Suppressor macrophage treated with lipopolysaccharide for 1 hour (primary cell): ENCODE data around the gene CTCFL.
"Not testable (repeated sequence)": the region's sequence is repeated elsewhere in the genome, so short reads cannot be mapped to it uniquely, and the experiment has no call there.

Source experiments
- DNase-seq, 3 donors: peaks; one replicate each; pipeline ENCODE4 v3.0.0-alpha.2; 2020 to 2022

CTCFL gene

DNA sequence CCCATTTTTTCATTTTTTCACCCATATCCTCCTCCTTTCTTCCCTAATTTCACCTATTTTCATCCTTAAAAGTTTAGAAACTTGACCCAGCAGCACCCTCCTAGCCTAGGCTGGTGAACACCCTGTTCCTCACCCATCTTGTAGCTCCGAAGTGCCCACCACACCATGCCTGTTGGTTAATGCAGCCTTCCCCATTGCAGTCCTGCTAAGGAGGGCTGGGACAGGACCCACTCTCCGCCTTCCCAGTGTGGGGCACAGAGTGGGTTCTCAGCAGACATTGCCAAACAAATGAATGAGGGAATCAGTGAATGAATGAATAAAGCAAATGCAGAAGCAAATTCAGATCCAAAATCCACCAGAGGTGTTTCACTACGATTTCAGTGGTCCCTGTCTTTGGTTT is 45.7 kb downstream of the CTCFL start:
- no peak for DNase-seq

DNA sequence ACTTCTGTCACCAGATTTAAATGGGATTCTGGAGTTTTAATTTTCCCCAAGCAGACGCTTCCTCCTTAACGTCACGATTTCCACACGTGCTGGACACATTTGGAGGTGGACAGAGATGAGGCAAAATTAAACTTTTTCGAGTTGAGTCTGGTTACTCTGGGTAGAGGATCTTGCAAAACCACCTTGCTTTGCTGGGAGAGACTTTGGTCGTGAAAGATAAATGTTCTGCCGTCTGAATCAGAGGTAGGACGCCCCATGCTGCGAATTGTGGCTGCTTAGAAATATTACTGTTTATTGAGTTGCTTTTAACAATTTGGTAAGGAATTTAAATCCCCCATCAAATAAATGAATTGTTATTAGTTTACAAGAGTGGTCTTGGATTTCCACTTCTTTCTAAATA is 46.8 kb downstream of the CTCFL start:
- peak in 1 of 3 donors; percentile 21 for DNase-seq

DNA sequence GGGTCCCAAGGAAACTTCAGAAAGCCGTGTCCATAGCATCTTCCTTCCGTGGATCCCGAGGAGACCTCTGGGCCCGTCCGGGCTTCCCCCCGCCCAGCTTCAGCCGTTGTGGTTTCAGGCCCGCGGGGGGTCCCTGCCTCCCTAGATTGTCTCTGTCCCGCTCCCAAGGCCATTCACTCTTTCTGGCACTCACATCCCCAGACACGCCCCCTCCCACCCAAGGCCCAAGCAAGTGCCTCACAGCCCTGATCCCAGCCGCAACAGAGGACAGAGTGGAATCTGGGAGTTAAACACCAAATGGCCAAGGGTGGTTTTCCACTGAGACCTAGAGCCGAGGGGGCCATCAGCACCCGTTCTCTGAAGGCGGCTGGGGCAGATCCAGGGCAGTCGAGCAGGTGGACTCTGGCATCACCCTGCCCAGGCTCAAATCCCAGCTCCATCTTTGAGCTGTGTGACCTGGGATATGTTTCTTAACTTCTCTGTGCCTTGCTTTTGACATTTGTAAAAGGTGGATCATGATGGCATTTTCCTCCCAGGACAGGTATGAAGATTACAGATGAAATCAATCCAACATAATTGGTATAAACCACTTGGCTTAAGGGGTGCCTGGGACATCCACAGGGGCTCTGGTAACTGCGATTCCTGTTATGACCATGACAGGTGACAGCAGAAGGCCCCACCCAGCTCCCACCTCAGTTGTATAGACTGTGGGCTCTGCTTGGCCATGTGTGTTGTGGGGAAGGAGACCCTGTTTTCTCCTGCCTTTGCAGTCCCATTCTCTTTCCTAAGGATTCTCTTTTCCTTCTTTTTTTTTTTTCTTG is 48.1 kb downstream of the CTCFL start:
- DNase-seq: no peak

DNA sequence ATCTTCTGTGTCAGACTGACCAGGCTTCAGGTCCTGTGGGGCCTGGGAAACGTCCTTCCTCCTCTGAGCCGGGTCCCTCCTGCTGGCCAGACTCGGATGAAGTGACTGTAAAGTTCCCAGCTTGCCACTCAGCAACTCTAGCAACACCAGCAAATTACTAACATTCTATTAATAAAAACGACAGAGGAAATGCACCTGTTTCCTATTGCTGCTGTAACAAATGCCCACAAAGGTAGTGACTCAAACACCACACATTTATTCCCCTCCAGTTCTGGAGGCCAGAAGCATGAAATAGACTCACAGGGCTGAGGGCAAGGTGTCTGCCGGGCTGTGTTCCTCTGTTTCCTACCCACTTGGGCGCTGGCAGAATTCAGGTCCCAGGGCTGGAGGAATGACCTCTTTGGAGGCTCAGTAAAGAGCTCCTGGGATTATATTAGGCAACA is 48.8 kb downstream of the CTCFL start:
- DNase-seq: no peak

DNA sequence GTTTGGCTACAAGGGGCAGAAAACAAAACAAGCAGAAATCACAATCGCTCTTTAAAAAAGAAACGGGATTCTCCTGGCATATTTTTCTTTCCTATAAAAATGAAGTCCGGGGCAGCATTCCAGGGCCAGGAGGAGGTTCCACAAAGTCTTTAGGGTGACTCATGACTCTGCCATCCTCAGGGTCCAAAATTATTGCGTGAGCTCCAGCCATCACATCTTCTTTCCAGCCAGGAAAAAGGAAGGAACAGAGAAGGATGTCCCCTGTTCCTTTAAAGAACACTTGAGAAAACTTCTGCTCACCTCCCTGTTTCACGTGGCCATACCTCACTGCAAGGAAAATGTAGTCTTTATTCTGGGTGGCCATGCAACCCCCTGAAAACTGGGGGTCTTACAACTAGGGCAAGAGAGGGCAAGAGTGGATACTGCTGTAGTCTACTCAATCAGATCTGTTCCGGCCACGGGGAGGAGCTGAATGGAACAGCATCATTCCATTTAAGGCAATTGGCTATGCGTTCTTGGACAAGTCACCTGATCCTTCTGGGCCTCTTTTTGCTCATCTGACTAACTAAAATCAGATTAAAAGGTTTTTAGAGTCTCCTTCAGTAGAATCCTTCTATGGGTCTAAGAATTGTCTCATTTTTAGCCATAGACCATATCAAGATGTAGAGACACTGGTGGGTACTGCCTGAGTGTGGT is 49.4 kb downstream of the CTCFL start:
- no peak for DNase-seq

DNA sequence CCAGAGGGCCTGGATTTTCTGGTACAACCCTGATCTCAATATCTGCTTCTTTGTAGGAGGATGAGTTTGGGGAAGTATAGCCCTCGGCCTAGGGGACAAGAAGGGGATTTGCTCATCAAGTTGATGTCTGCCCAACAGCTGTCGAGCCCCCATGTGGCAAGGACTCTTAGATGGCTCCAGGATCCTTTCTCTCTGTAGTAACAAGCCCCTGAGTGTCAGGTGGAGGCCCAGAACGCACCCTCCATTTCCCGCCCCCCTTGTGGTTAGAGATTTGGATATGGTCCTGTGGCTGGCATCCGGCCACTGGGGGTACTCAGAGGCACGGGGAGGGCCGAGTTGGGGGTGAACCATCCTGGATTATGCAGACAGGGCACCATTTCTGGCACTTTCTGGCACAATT is 50.1 kb downstream of the CTCFL start:
- no peak for DNase-seq

DNA sequence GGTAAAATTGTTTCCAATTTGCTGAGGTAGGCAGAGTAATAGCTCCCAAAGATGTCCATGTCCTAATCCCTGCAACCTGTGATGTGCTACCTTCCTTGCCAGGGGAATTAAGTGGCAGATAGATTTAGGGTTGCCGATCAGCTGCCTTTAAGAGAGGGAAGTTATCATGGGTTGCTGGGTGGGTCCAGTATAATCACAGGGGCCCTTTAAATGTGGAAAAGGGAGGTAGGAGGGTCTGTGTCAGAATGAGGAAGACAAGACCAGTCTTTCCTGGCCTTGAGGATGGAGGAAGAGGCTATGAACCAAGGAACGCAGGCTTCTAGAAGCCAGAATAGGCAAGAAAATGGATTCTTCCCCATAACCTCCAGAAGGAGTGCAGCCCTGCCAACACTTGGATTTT is 50.7 kb downstream of the CTCFL start:
- DNase-seq: no peak

DNA sequence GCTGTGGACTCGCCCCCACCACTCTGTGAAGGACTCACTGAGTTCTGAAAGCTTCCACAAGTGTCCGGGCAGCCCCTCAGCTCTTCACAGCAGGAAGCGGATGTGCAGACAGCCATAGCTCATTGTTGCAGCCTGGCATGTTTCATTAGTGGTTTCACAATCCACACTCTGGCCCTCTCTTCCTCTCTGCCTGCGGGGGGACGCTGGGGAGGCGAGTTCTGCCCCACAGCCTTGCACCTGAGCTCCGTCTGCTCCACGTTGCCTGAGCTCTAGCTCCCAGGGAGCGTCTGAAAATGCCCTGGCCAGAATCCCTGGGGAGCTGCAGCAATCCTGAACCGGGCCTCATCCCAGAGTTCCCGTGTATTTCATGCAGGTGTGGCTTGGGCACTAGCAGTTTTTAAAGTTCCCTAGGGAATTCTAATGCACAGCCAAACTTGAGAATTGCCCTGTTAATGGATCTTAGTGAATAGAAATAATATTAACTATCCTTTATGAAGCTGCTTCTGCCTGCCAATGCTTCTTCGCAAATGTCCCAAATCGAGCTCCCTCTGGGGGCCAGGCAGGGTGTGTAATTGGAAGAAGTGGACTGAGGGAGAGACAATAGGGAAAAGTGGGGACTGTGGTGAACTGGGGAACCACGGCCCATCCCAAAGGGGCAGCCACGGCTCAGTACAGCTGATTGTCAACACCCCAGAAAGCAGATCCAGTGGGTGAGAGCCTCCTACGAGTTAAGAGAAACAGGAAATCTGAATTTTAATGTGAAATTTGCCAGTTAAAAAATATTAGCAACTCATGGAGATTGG is 51.5 kb downstream of the CTCFL start:
- peak; percentile 82 to 85 (median 84) for DNase-seq

DNA sequence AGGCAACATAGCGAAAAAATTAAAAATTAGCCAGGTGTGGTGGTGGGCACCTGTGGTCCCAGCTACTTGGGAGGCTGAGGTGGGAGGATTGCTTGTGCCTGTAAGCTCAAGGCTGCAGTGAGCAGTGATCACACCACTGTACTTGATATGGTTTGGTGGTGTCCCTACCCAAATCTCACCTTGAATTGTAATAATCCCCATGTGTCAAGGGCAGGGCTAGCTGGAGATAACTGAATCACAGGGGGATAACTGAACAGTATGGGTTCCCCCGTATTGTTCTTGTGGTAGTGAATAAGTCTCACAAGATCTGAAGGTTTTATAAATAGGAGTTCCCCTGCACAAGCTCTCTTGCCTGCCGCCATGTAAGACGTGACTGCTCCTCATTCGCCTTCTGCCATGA is 52.5 kb downstream of the CTCFL start:
- DNase-seq: not testable (repeated sequence)

DNA sequence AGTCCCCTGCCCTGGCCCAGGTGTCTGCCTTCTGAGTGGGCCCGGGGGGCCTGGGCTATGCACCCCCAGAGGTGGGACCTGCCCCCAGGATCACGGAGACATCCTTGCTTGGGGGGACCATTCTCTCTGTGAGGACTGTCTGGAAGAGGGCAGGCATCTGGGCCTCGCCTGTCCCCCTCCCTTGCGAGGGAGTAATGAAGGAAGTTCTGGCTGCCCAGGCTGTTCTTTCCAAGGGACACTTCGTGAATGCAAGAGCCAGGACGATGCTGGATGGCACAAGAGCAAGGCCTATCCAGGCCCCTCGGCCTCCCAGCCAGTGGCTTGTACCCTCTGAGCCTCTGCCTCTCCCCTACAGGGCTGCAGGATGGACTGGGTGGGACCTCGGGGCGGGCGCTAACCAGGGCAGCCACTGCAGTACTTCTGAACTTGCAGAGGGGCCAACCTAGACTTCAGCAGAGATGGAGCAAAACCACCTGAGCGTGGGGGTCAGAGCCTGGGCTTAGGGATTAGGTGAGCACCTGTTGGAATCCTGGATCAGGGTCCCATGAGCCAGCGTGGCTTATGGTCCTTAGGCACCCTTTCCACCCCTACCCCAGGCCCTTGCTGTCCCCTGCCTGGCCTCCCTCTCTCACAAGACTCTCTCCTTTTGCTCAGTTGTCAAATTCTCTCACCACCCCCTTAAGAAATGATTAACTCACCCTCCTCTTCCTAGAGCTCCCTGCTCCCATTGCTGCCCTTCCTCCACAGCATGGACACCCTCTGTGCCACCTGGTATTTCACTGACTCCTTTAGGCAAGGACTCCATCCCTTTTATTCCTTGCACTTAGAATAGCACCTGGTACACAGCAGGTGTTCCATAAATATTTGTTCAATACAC is 53.2 kb downstream of the CTCFL start:
- DNase-seq: no peak

DNA sequence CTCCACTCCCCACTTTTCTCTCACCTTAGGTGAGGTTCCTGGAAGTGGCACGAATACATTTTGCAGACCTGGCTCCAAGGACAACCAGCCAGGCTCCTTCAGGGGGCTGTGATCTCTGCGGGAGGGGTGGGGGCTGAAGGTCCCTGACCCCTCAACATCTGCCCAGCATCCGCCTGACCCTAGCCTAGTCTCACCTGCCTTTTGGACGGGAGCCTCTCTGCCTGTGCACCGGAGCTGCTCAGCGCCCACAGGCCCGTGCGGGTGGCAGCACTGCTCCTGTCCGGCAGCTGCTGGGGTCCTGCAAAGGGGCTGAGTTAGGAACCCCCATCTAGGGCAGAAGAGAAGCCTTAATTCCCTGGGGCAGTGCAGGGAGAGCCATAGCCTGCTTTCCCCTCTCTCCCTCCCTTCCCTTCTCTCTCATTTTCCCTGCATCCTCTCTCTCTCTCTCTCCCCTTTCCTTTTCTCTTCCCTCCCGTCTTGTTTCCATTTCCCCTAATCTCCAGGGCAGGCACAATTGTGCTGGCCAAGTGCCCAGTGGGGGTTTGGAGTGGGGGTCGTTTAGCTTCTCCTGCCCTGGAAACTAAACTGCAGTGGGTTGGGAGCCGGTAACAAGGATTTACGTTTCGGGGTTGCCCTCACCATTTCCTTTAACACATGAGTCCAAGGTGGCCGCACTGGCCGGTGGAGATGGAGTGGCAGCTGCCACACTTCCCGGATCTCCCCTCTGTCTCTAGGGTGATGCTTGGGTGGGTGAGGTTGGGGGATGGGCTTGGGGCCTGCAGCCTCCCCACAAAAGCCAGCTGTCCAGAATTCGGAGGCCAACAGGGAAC is 54.1 kb downstream of the CTCFL start:
- DNase-seq: no peak

DNA sequence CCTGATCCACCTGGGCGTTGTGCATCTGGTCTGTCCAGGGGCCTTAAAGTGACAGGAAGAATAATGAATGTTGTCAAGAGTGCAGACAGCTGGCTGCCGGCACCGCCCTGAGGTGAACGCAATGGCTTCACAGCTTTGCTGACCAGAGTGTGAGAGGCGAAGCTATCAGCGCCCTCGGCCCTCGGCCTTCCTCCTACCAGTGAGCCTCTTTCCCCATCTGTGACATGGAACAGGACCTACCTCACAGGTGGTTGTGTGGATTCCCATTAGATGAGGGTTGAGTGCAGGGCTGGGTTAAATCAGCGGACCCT is 54.8 kb downstream of the CTCFL start:
- no peak for DNase-seq

DNA sequence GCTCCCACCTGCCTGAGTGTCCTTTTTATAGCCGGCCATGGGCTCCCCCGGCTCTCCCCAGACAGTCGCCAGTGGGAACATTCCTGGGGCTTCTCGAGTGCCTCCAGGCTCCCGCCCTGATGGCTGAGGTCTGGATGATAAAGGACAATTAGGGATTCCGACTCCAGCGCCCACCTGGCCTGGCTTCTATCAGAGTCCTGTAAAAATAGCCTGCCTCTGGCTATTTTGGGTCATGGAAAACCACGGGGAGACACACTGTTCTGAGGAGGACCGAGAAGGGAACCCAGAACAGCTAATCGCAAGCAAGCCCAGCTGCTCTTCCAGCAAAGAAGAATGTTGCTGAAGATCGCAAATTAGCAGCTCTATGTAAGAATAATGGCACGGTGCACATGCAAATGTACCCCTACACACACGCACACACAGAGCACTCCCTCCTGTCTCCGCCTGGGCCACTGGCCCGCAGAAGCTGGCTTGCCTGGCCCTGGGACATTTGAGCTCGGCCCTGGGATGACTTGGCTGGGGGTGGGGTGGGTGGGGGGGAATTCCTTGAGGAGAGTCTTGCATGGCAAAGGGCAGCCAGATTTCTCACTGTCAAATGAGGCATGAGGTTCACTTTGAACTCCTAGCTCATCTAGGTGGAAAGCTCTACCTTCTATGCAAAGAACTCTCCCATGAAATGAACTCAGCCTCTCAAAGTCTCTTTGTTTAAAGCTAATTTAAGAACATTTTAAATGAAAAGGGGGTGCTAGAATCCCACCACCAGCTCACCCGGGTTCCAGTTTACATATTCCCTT is 55.3 kb downstream of the CTCFL start:
- DNase-seq: no peak

DNA sequence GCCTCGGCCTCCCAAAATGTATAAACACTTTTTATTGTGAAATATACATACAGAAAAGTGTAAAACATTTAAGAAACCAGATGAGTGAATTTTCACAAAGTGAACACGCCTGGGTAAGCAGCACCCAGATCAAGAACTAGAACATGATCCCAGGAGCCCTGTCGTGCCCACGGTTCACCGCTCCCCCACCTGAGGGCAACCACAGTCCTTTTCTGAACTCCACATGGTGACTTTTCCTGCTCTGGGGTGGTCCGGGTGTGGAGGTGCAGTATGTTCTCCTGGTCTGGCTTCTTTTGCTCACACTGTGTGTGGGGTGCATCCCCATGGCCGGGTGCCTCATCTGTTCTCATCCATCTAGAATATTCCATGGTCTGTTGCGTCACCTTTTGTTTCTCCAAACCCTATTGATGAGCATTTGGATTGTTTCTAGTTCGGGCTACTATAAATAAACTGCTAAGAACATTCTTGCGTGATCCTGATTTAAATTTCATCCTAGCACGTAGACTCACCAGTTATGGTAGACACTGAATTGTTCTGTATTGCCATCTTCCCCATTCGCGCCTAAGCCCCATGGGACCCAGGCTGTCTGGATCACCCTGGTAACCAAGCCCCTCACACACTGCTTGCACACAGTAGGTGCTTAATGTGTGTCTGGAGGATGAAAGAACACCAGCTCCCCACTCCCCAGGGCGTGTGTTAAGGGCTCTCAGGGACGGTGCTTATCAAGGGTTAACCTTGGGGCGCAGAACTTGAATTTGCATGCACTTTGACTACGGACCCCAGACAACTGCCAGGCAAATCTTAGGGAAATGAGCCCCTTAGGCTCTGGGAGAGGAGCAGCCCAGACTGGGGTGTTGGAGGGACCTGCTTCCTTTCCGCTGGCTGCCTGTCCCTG is 56.2 kb downstream of the CTCFL start:
- DNase-seq: no peak

DNA sequence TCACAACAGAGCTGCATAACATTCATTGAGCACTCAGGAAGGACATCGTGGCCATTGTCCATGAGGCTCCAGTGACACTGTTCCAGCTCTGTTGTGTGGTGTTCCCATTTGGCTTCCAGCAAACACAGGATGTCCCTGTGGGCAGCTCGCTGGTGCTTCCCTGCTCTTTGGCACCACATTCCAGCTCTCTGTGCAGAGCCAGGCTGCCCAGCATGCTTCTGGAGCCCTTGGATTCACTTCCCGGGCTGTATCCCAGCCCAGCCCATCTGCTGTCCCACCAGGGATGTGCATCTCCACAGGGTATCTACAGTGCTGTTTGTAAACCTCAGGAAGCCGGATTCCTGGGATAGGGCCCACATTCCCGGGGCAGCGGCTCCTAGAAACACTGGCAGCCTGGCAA is 57.2 kb downstream of the CTCFL start:
- DNase-seq: no peak

DNA sequence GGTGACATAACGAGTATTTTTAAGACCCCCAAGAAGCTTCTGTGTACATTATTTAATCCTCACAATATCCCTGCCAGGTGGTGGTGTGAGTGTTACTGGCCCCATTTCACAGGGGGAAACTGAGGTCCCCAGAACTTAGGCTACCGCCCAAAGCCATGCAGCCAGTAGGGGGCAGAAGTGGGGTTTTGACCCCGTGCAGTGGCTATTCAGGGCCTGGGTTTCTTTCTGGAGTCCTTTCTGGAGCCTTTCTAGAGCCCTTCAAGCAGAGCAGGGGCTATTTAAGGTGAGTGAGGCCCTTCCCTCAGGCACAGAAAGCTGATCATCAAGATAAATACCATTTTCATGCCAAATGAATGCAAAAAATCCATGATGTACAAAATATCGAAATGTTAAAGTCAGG is 59.0 kb downstream of the CTCFL start:
- no peak for DNase-seq

DNA sequence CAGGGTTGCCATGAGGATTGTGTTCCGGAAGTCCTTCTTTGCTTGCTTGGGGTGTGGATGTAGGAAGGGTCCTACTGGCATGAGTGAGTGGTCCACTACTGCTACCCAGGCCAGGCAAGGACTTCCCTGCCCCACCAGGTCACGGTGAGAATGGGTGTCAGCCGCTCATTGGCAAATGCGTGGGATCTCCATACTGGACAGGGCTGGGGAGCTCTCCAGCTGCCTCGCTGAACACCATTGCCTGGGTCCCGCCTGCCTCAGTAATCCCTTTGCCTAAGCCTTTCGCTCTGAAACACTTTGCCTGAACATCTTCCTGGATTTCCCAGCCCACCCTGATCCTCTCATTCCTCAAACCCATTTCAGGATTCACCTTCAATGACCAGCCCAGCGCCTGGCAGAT is 59.5 kb downstream of the CTCFL start:
- no peak for DNase-seq

DNA sequence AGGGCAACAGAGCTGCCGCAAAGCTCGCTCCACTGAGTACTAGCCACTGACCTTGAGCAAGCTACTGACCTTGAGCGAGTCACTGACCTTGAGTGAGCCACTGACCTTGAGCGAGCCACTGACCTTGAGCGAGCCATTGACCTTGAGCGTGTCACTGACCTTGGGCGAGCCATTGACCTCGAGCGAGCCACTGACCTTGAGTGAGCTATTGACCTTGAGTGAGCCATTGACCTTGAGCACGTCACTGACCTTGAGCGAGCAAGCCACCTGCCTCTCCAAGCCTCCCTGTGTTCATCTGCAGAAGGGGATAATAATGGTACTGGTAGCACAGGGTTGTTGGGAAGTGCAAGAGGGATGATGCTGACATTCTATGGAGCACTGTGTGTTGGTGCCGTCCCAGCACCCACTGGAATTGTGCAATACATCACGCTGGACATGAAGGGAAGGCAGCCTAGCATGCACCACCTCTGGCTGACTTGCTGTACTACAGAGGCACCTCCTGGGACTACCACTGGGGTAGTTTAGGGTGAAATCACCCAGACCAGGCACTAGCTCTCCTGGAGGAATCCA is 60.2 kb downstream of the CTCFL start:
- peak; percentile 85 to 90 (median 89) for DNase-seq

DNA sequence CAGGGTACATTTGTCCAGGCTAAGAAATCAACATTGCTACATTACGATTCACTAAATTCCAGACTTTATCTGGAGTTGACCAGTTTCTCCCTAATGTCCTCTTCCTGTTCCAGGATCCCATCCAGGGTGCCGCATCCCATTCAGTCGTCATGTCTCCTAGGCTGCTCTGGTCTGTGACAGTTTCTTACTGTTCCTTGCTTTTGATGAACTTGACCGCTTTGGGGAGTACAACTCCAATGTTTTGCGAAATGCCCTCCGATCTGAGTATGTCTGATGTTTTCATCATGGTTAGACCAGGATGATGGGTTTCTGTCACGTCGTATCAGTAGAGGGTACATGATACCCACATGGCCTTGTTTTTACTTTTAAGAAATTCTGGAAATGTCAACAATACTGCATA is 62.2 kb downstream of the CTCFL start:
- no peak for DNase-seq

DNA sequence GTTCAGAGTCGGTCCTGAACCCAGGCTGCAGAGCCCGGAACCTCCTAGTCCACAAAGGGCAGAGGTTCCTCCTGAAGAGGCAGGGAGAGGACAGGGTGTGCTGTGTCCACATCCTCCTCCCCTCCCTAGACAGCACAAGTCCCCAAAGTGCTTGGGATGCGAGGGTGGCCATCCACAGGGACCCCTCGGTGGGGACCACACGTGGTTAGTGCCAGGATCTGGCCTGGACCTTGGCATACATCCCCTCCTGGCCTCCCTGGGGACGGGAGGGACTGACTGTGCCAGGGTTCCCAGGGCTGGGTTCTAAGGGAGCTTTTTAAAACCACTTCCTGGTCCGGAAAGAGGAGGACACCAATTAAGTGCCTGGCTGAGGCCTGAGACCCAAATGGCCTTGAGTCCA is 63.2 kb downstream of the CTCFL start:
- no peak for DNase-seq
